NCI-H2107 (cell line): ENCODE measurements around the gene LIN28A.
A peak's percentile ranks its signal among the peaks of the same experiment; 100 is the strongest.

Experiments used
- DNase-seq: peaks from one replicate; lab custom pipeline; 2025; lab: John Stamatoyannopoulos, UW

LIN28A gene

GRCh38 chr1:26388791-26389445 is 21.7 kb upstream of the LIN28A start:
- no peak for DNase-seq

DNA sequence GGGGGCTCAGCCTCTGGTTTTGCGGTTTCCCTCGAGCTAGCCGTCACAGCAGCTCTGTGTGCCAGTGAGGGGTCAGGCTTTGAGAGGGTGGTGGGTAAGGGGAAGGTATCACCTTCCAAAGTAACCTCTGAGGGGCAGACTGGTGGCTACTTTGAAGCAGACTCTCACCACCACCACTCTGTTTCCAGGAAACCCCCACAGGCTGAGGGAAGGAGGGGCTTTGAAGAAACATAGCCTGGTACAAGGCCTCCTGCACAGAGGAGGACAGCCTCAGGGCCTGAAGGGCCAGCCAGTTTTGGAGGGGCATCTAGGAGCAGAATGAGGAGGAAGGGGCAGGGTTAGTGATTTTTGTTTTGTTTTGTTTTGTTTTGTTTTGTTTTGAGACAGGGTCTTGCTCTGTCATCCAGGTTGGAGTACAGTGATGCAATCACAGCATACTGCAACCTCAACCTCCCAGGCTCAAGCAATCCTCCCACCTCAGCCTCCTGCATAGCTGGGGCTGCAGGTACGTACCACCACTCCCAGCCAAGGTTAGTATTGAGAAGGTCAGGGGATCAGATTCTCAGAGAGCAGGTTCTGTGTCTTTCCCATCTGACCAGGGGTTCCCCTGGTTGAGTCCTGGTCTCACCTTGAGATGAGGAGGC is 20.9 kb upstream of the LIN28A start:
- no peak for DNase-seq

GRCh38 chr1:26391450-26391849 is 19.2 kb upstream of the LIN28A start:
- DNase-seq: no peak

- no peak for DNase-seq
These were observed 14.9 kb upstream of the LIN28A start for GRCh38 chr1:26395754-26396153.

DNA sequence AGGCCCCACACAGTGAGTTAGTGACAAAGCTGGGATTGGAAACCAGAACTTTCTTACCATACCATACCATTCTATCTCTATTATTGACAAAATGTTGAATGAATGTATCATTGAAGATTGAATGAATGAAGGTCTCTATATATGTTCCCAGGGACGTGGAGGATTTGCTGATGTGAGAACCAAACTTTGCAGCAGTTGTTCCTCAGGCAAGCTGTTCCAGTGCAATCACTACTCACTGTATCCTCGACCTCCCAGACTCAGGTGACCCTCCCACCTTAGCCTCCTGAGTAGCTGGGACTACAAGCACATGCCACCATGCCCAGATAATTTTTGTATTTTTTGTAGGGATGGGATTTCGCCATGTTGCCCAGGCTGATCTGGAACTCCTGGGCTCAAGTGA is 11.6 kb upstream of the LIN28A start:
- no peak for DNase-seq

DNA sequence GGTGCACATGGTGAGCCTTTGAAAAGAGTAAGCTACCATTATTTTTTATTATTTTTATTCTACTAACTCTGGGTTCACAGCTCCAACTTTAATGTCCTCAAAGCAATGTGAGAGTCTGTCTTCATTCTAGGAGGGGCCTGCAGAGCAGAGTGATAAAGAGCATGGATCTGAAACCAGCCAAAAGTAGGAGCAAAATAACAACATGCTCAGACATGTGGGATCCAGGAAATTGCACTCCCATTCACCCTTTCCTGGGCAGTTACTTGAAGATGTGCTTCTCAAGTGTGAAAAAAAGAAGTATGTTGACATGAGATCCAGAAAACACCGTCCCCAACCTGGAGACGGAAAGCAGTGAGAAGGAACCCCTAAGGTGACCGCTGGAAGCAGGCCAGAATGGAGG is 8.7 kb upstream of the LIN28A start:
- DNase-seq: no peak

GRCh38 chr1:26403656-26404055 is 7.0 kb upstream of the LIN28A start:
- no peak for DNase-seq

DNA sequence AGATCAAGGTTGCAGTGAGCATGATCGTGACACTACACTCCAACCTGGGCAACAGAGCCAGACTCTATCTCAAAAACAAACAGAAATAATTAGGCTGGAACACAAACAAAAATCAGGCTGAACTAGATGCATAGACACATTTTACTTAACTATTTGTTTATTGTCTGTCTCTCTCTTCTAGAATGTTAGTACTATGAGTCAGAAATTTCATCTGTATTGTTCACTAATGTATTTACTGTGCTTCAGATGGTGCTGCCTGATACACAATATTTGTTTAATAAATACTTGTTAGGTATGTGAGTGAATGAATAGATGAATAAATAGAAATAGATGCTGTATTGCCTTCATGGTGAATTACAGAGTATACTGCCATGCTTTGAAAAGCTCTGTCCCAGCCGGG is 6.0 kb upstream of the LIN28A start:
- no peak for DNase-seq

- no peak for DNase-seq
These were observed 5.2 kb upstream of the LIN28A start for GRCh38 chr1:26405281-26405915.

DNA sequence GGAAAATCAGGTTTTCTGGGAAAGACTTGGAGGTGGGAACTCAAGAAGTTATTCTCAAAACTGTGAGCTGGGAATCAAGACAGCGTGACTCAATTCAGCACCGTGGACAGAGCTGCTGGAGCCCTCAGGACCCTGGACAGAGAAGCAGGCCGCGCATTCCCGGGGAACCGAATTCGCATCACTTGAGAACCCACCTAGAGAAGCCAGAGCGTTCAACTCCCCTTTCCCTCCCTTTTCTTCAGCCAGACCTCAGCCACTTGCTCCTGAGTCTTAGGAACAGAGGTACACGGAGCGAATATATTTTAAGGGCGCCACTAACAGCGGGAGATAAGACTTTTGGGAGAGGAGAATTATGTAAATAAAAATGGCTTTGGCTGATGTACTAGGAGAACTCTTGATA is 2.0 kb upstream of the LIN28A start:
- no peak for DNase-seq

DNA sequence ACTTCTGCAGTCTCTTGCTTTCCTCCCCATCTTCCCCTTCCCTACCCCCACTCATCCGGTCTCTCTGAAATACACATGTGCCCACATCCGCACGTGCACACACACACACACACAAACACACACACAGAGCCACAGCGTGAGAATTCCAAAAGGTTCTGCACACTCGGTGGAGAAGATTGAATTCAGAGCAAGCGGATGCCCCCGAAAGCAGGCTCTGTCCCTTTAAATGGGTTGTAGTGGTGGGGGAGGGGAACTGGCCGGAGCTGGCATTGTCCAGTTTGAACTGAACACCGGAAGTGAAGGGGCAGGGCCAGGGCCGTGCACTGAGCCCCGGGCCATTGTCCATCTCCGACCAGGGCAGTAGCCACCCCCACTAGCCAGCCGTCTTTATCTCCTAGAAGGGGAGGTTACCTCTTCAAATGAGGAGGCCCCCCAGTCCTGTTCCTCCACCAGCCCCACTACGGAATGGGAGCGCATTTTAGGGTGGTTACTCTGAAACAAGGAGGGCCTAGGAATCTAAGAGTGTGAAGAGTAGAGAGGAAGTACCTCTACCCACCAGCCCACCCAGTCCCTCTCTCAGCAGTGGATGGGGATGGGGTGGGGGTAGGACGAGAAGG is 1.3 kb upstream of the LIN28A start:
- no peak for DNase-seq

DNA sequence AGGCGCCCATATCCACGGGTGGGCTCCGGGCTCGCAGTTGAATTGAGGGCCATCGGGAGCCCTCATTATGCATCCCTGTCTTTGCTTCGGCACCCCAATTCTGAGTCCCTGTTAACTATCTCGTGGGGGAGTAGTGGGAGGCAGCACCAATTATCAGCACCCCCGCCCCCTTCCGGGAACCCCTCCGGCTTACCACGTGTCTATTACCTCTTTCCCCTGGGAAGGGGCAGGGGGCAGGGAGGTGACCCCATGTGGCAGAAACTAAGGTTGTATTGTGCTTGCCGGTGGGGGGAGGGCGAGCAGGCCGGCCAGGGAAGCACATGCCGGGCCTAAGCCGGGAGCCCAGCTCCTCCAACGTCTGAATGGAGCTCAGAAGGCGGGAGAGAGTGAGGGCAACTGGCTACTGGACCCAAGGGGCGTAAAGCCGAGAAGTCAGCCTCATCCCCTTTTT is 1.0 kb downstream of the LIN28A start:
- DNase-seq: no peak

GRCh38 chr1:26412180-26412840 is 1.7 kb downstream of the LIN28A start:
- no peak for DNase-seq

DNA sequence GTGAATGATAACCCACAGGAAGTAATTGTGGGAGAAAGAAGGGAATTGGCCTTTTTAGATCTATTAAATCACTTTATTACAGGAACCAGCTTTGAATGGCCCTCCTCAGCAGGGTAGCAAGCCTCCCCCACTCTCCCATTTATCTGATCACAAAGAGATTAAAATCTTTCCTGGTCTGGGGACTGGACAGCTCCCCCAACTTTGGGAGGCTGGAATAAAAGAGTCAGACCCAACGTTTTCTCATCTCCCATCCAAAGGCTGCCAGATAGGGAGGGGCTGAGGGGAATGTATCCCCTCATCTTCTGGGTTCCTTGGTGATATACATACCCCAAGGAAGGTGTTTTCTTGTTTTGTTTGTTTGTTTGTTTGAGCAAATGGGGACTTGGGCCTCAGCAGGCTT is 2.4 kb downstream of the LIN28A start:
- no peak for DNase-seq

- peak; percentile 80 for DNase-seq
These were observed 6.6 kb downstream of the LIN28A start for GRCh38 chr1:26417111-26417759.

DNA sequence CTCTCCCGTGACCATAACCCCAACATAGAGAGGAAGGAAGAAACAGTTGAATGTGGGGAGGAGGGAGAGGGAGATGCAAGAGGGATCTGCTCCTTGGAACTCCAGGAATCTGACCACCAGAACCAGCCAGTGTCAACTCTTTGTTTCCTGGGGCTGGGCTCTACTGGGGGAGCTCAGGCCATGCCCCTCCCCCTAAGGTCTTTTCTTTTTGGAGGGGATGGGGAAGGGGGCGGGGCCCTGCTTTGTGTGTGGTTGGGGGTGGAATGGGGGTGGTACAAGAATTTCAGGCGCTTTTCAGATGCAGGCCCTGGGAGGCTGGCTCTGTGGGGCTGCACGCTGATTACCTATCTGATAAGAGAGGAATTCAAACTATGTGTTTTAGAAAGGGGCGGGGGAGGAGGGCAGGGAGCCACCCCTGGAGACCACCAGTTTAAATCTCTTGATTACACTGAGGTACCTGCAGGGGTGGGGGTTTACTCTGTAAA is 8.3 kb downstream of the LIN28A start:
- no peak for DNase-seq

GRCh38 chr1:26419494-26419893 is 8.9 kb downstream of the LIN28A start:
- DNase-seq: no peak

DNA sequence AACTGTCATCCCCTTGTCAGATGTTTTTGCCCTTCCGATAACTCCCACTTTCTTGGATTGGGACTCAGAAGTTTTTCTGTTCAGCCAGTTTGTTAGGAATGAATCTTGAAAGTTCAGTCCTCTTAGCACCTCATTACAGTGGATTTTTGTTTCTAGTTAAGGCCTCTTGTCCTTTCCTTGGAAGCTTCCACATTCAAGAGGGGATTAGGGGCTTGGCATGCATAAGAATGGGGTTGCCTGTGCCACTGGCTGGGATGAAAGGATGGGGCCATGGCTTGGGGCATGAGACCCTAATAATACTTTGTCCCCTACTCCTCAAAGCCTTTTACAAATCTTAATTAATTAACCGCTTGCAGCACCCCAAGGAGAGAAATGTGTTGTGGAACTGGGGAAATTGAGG is 19.1 kb downstream of the LIN28A start:
- DNase-seq: no peak

DNA sequence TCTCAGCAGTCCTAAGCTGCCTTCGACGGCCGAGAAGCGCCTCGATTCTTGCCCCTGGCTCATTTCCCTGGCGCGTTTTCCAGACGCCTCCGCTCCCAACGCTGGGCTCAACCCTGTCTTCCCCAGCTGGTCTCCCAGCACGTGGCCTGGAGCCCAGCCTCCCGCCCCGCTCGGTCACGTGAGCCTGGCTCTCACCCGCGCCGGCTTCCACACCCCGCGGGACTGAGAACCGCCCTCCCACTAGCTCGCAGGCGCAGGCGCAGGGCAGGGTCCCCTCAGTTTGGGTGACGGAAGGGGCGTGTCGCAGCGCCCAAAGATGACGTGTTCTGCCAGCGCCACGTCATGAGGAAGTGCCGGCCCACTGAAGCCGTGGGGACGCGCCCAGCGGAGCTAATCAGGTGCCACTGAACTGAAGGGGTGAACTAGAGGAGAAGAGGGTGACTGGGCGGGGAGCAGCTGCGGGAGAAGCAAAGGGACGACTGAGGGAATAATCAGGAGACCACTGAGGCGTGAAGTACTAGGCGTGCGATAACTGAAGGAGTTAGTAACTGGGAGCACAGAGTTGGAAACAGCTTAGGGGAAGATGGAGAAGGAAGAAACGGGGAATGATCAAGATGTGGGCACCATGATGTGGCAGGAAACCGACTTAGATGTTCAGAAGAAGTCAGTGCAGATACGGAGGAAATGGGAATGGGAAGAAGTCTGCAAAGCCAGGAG is 21.5 kb downstream of the LIN28A start, which contains the start of gene DHDDS:
TSS of gene DHDDS (plus strand) at position 343 of the 717 bp plus-strand sequence. CDS start 625 bp downstream, outside the sequence.
- DNase-seq: peak; percentile 99

DNA sequence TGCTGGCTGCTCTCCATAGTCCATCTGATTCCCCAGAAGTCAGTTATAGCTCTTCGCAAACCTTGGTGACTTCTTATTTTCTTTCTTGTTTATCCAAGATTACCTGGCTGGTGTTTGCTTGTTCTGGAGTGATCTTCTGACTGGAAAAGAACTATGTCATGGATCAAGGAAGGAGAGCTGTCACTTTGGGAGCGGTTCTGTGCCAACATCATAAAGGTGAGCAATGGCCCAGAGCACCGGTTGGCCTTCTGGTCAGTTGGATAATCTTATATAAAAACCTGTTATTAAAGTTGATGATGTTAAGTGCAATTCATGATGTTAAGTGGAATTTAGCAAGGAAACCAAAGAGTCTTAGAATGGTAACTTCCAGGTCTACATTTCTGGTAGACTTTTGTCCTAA is 22.2 kb downstream of the LIN28A start:
- no peak for DNase-seq

DNA sequence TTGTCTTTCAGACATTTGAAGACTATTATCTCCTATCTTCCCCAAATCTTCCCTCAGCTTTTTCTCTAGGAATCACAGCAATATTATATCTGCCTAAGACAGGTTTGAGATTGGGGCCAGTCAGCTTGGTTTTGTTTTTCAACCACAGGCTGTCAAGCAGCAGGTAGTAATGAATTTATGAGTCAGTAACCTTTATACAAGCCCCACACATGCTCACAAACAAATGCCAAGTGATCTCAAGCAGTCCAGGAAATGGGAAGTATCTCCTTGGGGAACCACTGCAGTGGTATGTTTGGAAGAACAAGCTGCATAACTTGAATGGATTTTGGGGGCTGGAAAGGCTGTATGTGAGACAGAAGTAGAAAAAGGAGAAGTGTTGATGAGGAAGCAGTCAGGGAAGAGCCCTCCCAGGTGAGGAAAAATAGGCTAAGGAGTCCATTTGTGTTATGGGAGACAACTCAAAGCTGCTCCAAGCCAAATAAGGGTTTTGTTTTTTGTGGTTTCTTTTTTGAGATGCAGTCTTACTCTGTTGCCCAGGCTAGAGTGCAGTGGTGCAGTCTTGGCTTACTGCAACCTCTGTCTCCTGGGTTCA is 23.6 kb downstream of the LIN28A start:
- no peak for DNase-seq
